Measurements from ENCODE around the gene FCGR3B.
A peak's percentile ranks its signal among the peaks of the same experiment; 100 is the strongest.
"Not testable (repeated sequence)": the region's sequence is repeated elsewhere in the genome, so short reads cannot be mapped to it uniquely, and the experiment has no call there.

The FCGR3B gene

DNA sequence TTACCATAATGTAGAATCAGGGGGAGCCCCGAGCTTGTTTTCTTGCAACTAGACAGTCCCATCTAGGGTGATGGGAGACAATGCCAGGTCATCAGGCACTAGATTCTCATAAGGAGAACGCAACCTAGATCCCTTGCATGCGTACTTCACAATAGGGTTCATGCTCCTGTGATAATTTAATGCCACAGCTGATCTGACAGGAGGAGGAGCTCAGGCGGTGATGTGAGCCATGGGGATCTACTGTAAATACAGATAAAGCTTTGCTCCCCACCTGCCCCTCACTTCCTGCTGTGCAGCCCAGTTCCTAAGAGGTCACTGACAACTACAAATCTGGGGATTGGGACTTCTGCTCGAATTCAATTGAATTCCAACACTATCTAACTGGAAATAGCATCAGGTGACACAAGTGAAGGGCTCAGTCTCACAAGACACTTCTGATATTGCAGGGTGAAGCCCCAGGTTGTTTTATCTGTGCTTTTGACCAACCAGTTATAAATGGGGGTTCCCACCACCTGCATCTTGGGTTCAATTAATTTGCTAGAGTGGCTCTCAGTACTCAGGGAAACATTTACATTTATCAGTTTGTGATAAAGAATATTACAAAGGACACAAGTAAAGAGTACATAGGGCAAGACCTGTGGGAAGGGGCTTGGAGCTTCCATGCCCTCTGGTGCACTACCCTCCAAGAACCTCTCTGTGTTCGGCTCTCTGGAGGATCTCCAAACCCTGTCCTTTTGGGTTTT lies 7.4 kb upstream of the FCGR3B start:
- not testable (repeated sequence) for DNase-seq

DNA sequence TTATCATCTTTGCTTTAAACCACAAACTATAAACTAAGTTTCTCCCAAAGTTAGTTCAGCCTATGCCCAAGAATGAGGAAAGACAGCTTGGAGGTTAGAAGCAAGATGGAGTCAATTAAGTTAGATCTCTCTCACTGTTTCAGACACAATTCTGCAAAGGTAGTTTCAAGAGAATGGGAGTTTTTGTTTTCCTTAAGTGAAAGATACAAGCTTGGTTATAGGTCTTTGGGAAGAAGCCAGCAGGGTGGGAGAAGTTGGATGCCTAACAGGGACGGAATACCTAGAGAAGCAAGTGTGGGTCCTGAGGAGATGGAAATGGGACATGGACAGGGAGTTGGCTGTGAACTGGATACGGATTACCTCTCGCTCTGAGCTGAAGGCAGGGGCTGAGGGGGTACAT lies 6.0 kb upstream of the FCGR3B start:
- not testable (repeated sequence) for DNase-seq

DNA sequence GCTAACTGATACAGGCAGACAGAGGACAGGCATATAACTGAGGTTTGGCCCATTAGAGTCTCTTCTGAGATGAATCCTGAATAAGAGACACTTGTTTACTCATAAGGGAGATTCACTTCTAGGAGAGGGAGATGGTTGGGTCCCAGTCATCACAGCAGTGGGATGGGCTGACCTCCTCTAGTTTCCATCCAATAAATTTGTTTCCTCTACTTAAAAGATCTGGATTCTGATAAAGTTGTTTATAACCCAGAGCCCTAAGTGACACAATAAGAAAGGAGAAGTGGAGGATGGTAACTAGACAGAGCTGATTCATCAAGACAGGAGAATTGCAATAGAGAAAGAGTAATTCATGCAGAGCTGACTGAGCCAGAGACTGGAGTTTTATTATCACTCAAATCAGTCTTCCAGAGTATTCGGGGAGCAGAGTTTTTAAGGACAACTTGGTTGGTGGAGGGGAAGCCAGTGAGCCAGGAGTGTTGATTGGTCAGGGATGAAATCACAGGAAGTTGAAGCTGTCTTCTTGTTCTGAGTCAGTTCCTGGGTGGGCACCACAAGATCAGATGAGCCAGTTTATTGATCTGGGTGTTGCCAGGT lies 5.3 kb upstream of the FCGR3B start:
- not testable (repeated sequence) for DNase-seq

DNA sequence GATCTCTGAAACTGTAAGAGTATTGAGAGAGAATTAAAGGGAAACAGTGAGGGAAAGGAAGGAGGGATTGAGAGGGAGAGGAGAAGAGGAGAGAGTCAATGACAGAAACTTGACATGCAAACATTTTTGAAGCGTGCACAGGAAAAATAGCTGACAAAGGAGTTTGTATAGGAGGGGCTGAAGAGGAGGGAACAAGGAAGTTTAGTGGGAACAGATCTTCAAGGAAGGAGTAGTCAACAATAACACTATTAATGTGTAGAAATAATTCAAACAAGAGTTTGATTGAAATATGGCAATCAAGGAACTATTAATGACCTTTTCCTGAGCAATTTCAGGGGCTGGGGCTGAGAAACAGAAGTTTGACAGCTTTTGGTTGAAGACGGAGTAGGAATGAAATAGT lies 4.0 kb upstream of the FCGR3B start:
- not testable (repeated sequence) for DNase-seq

DNA sequence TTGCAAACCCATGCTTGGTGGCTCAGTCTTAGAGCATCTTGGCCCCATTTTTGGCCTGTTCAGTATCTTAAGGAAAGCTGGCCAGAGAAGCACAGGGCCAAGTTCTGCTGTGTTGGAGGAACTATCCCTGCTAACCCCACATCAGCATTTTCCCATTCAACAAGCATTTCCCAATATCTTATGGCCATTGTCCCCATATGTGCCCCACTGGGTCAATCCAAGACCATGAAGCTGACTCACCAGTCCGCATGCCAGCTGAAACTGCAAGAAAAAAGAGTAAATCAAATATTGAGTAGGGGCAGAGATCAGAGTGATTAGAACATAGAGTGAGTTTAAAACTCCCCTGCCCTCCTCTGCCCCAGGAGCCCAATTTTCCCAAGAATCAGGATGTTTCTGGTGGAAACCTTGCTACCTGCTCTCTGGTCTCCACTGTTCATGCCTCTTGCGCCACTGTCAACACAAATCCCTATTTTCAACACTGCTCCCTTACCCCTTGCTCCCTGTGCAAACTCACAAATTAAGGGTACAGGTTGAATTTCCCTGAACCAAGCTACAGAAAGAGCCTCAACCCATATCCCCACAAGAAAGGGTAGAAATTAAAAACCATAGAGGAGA lies 741 bp downstream of the FCGR3B start:
- DNase-seq: not testable (repeated sequence)

DNA sequence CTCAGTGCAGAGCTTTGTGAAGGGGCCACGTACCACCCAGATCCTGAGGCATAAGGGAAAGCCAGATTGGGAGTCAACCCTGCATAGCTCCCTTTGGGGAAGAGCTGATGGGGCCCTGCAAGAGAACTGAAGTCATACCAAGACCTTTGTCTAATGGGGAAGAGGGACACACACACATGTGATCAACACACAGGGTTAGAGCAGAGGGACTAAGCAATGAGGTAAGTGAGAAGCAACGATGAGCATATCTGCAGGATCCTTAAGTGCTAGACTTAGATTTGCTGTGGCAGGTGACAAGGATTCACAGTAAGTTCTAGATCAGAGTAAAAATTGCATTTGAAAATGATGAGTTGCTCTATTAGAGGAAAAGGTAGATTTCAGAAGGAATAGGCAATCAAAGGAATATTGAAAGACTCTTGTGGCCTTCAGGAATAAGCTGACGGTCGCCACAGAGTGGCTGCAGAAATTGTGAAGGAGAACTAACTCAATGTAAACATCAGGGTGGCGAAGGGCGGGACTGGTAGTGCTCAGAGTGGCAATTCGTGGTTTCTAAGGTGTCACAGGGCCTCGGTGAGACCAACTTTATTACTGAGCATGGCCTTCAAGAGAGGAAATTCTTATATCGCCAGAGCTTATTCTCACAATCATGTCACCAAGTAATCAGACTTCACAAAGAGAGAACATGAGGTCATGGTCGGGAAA lies 4.4 kb downstream of the FCGR3B start:
- DNase-seq: not testable (repeated sequence)

DNA sequence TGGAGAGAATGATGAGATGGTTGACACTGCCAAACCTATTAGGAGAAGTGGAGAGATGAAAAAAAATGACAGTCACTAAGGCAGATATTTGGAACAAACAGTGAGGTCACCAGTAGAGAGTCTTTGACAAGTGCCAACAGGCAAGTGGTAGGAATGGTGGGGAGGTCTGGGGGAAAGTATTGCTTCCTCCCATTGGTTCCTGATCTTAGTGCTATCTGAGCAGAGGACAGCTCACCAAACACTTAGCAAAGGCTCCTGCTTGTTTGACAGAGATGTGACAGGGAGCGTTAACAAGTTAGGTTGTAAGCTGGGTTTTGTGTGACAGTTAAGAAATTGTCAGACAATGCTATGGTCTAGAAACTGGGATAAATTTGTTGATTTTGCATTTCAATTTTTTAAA lies 6.4 kb downstream of the FCGR3B start:
- not testable (repeated sequence) for DNase-seq

DNA sequence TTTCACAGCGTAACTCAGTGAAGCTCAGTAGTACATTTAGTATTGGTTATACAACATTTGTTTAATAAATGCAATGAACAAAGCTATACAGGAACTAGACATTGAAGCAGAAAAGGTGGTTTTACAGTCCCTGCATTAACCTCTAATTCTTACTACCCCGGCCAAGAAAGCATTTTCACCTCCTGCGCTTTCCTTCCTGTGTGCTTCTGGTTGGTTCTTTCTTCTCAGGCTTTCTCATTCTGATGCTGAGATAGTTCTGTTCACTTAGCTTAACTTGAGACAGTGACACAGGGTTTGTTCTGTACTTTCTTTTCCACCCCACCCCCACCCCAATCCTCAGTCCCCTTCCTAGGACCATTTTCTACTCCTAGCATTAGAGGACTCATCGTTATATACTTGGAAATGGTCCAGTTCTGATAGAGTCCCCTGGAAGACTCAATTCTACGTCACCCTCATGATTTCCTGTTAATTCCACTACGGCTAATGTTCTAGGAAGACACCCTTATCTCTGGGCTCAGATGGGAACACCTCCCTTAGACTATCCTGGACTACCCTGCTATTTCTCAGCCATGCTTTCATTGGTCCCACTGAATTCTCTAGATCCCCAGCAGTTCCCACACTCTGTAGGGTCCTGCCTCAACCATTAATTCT lies 7.5 kb downstream of the FCGR3B start:
- not testable (repeated sequence) for DNase-seq

DNA sequence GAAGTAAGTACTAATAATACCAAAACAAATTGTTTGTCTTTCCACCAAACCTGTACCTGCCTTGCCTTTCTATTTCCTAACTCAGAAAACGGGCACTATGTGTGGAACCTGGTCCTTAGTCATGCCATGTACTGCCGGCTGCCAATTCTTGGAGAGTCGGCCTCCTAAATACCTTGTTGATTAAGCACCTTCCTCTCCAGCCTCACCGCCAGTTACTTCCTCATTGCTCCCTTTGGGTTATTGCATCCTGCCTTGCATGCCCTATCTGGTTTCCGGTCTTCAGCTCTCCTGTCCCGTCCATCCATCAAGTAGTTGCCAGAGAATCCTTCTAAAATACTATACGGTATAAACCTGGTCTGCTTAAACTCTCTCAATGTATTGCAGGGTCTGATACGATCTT lies 8.9 kb downstream of the FCGR3B start:
- not testable (repeated sequence) for DNase-seq

DNA sequence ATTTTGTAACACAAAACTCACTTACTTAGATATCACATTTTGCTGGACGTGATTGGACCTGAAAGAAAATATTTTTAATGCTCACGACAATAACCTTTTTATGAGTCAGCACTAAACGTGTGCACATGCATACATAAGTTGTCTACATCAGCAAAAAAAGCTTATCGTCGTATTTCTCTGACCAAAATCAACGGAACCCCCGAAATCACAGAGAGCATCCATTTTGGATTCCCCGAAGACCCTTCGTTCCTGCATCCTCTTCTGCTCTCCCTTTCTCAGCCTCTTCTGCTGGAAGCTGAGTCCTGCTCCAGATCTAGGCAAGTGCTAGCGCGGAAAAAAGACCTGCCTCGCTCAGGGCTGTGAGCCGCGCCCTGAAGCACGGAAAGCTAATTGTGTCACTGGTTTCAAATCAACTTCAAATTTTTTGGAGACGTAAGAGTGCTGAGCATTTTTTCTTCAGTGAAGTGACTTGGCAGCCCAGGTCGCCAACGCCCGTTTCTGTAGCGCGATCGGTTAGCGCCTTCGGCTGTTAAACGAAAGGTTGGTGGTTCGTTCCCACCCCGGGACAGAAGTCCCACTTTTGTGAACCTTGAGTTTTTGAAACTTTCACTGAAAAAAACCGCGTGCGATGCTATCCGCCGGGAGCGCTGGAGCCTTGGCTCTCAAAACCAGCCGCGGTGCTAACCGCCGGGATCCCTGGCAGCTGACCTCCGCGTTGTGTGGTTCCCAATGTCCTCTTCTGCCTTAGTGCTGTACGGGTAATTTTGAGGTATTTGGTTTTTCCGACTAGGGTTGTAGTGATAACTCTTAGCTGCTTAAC lies 9.6 kb downstream of the FCGR3B start:
- DNase-seq: not testable (repeated sequence)

DNA sequence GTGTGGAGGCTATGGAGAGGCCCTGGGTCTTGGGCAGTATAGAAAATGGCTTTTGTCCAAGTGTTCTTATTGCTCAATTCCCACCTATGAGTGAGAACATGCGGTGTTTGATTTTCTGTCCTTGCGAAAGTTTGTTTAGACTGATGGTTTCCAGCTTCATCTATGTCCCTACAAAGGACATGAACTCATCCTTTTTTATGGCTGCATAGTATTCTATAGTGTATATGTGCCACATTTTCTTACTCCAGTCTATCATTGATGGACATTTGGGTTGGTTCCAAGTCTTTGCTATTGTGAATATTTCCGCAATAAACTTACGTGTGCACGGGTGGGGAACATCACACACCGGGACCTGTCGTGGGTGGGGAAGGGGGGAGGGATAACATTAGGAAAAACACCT lies 10.6 kb downstream of the FCGR3B start:
- DNase-seq: not testable (repeated sequence)

DNA sequence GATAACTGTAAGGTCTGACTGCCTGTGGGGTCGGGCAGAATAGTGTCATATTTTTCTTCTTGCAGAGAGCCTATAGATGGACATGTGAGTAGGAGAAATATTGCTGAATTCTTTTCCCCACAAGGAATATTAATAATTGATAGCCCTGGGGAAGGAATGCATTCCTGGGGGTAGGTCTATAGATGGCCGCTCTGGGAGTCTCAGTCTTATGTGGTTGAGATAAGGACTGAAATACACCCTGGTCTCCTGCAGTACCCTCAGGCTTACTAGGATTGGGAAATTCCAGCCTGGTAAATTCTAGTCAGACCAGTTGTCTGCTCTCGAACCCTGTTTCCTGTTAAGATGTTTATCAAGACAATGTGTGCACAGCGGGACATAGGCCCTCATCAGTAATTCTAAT lies 12.5 kb downstream of the FCGR3B start:
- not testable (repeated sequence) for DNase-seq

DNA sequence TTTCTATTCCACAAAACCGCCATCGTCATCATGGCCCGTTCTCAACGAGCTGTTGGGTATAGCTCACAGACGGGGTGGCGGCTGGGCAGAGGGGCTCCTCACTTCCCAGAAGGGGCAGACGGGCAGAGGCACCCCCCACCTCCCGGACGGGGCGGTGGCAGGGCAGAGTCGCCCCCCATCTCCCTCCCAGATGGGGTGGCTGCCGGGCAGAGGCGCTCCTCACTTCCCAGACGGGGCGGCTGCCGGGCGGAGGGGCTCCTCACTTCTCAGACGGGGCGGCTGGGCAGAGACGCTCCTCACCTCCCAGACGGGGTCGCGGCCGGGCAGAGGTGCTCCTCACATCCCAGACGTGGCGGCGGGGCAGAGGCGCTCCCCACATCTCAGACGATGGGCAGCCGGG lies 14.6 kb downstream of the FCGR3B start:
- not testable (repeated sequence) for DNase-seq

DNA sequence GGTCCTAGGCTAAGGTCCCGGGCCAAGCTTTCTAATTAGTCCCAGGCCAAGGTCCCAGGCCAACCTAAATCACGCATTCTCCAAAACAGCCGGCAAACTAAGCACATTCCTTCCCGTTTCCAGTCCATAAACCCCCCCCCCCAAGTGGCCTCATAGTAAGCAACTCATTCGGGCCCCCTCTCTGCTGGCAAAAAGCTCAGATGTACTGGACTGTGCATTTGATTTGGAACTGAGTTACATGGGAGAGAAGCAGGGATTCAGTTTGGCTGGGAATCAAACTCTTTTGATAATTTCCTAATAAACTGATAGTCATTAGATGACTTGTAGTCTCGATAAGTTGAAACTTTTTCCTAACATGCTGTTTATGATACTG lies 17.8 kb downstream of the FCGR3B start:
- not testable (repeated sequence) for DNase-seq

DNA sequence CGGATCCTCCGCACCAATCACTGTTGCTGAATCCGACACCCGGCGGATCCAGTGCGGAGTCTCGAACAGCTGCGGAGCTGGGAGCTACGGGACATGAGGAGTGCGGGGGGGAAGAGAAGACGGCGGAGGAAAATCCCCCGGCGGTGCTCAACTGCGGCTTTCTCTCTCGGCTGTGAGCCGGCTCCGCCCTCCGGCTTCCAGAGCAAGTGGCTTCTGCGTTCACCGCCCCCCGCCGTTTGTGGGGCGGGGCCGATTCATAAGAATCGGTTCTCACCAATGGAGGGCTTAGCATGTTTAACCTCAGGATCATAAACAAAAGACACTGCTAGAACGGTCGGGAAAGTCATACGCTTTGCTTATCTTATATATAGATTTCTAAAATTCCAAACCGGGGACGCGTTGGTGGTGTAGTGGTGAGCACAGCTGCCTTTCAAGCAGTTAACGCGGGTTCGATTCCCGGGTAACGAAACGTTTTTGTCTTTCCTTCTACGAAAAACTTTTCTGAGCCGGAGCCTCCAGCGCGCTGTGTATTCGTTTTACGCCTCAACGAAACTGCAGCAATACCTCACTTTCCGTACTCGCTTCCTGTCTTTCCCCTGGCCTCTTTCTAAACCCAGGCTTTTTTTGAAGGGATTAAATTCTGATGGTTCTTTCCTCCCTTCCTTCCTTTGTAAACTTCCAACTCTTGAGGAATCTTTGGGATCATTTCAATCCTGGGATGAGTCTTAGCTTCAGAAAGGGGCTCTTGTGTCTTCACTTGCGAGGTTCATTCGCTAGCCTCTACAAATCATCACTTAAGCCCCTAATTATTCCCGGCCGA lies 18.4 kb downstream of the FCGR3B start:
- DNase-seq: peak; percentile 90

DNA sequence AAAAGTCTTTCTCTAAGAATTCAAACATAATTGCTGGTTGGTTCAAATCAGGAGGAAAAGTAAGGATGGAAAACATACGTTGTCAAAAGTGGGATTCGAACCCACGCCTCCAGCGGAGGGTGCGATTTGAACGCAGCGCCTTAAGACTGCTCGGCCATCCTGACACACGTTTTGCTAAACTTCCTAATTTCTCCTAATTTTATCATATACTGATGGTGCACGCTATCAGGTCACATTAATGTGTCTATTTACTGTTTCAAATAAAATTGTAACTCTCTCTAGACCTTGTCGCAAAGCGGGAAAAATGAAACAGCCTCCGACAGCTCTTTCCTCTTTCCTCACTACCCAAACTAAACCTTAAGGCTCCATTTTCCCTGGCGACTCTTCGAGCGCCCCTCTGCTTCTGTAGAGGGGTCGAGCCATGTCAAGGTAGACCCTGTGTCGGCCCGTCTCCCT lies 19.1 kb downstream of the FCGR3B start:
- DNase-seq: peak; percentile 52

DNA sequence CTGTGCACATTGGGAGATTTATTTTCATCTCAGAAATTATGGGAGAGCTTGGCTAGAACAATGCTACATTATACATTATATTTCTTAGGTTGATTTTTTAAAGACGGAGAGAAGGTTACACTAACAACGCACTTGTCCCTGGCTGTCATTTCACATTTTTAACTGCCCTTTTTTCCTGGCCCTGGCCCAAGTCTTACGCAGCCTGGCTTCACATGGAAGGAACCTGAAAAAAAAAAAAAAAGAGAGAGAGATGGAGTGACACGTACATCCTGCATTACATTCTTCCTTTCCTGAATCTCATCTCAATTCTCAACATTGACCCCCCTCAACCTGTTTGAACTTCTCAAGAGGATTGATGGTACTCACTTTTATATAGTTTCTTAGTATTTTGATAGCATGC lies 20.8 kb downstream of the FCGR3B start:
- not testable (repeated sequence) for DNase-seq

DNA sequence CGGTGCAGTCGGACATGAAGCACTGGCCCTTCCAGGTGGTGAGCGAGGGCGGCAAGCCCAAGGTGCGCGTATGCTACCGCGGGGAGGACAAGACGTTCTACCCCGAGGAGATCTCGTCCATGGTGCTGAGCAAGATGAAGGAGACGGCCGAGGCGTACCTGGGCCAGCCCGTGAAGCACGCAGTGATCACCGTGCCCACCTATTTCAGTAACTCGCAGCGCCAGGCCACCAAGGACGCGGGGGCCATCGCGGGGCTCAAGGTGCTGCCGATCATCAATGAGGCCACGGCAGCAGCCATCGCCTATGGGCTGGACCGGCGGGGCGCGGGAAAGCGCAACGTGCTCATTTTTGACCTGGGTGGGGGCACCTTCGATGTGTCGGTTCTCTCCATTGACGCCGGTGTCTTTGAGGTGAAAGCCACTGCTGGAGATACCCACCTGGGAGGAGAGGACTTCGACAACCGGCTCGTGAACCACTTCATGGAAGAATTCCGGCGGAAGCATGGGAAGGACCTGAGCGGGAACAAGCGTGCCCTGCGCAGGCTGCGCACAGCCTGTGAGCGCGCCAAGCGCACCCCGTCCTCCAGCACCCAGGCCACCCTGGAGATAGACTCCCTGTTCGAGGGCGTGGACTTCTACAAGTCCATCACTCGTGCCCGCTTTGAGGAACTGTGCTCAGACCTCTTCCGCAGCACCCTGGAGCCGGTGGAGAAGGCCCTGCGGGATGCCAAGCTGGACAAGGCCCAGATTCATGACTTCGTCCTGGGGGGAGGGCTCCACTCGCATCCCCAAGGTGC lies 24.2 kb downstream of the FCGR3B start:
- DNase-seq: not testable (repeated sequence)

DNA sequence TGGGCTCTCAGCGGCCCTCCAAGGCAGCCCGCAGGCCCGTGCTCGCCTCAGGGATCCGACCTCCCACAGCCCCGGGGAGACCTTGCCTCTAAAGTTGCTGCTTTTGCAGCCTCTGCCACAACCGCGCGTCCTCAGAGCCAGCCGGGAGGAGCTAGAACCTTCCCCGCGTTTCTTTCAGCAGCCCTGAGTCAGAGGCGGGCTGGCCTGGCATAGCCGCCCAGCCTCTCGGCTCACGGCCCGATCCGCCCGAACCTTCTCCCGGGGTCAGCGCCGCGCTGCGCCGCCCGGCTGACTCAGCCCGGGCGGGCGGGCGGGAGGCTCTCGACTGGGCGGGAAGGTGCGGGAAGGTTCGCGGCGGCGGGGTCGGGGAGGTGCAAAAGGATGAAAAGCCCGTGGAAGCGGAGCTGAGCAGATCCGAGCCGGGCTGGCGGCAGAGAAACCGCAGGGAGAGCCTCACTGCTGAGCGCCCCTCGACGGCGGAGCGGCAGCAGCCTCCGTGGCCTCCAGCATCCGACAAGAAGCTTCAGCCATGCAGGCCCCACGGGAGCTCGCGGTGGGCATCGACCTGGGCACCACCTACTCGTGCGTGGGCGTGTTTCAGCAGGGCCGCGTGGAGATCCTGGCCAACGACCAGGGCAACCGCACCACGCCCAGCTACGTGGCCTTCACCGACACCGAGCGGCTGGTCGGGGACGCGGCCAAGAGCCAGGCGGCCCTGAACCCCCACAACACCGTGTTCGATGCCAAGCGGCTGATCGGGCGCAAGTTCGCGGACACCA lies 25.0 kb downstream of the FCGR3B start:
- DNase-seq: not testable (repeated sequence)
